ENCODE data around the gene SUCLG2. TPM values are rescaled to one million over a fixed set of nuclear protein-coding genes. Genes with fewer than 3 reads are reported as not detected.
A peak's percentile ranks its signal among the peaks of the same experiment; 100 is the strongest.

The SUCLG2 gene
- total RNA-seq, 1 experiment from 2014 or later, result 53.5 TPM

DNA sequence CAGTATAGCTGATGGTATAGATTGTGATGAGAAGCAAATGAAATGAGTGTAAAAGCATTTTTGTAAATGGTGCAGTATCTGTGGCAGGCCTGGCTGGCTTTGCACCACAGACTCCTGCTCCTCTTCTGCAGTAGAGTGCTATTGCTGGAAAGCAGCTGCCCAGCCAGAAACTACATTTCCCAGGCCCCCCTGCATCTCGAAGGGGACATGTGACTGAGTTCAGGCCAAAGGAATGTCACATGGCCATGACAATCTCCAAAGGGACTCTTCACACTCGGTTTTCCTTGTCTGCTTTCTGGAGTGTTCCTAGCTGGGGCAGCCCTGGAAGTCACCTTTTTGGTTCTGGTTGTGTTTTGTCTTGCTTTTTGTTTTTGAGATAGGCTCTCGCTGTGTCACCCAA, 277.1 kb downstream of the SUCLG2 start:
- no peaks in the 10 kb centered on the region for H3K4me1 Mint-ChIP-seq (ENCODE audit: low read depth, unreplicated experiment)
- no peaks in the 10 kb centered on the region for H3K27me3 Mint-ChIP-seq (ENCODE audit: insufficient read depth, unreplicated experiment)
- H3K27me3 ChIP-seq (replicated peaks; ENCODE audit: control insufficient read depth, insufficient read depth, low read length), result no peaks in the 10 kb centered on the region
- H3K36me3 ChIP-seq (ENCODE audit: control insufficient read depth, insufficient read depth, low read length), result no peaks in the 10 kb centered on the region; the same call in 1 of the 2 replicates
- no peaks in the 10 kb centered on the region for H3K4me1 ChIP-seq
- no peak overlapping the region for H3K4me3 ChIP-seq (ENCODE audit: low read depth, low read length)
- ChIA-PET POLR2A (no interaction called here), CTCF (no interaction called here)
- no peaks in the 10 kb centered on the region for H3K9me3 ChIP-seq
- TF ChIP-seq, protein P1, sequence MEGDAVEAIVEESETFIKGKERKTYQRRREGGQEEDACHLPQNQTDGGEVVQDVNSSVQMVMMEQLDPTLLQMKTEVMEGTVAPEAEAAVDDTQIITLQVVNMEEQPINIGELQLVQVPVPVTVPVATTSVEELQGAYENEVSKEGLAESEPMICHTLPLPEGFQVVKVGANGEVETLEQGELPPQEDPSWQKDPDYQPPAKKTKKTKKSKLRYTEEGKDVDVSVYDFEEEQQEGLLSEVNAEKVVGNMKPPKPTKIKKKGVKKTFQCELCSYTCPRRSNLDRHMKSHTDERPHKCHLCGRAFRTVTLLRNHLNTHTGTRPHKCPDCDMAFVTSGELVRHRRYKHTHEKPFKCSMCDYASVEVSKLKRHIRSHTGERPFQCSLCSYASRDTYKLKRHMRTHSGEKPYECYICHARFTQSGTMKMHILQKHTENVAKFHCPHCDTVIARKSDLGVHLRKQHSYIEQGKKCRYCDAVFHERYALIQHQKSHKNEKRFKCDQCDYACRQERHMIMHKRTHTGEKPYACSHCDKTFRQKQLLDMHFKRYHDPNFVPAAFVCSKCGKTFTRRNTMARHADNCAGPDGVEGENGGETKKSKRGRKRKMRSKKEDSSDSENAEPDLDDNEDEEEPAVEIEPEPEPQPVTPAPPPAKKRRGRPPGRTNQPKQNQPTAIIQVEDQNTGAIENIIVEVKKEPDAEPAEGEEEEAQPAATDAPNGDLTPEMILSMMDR (IDR thresholded peaks at IDR 0.05; ENCODE audit: insufficient read depth in 1 of 2, low read depth in 1 of 2, low read length in 1 of 2, severe bottlenecking in 1 of 2, unreplicated experiment in 1 of 2), result no peak
- intact Hi-C loops (cut with micrococcal nuclease; ENCODE audit: unreplicated experiment), result no loop called here
- peaks cover 8% of the 10 kb centered on the region for H3K36me3 Mint-ChIP-seq (ENCODE audit: insufficient read depth, unreplicated experiment)
- H3K27ac Mint-ChIP-seq (ENCODE audit: unreplicated experiment), result no peak overlapping the region
- no peak overlapping the region for H3K4me3 Mint-ChIP-seq (ENCODE audit: unreplicated experiment)
- no peaks in the 10 kb centered on the region for H3K9me3 Mint-ChIP-seq (ENCODE audit: unreplicated experiment)
- no TSS peak for BruUV-seq (replicated peaks)
- peak in 1 of 2 experiments; percentile 14 for DNase-seq

DNA sequence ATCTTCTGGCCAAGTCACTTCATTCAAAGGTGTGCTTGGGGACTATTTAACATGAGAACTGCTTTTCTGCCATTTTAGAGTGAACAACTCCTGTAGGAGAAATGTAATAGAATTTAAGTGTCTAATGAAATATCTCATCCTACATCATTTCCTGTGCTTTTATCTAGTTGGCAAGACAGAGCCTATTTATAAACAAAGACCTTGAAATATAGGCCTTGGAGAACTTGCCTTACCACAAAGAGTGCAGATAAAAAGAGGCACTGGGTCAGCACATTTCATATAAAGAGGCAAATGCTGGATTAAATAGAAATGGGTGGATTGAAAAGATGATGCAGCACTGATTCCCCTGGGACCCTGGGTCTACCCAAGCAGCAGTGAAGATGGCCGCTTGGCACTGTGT, 278.0 kb downstream of the SUCLG2 start:
- BruUV-seq (replicated peaks), result no TSS peak

DNA sequence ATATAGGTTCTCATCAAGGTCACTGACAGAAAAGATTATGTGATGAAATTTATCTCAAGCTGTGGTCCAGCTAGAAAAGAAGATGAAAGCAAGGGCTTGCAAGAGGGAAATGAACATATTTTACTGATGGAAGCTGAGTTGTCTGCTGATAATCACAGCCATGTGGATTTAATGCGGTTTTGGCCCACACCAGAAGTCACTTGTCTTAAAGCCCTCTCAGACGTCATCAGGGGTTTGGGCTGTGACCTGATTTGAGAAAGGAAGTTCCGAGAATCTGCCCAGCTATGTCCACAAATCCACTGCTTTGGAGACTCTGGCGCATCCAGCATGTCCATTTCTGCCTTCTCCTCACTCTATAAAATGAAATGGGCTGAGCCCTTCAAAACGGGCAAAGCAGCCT, 278.4 kb downstream of the SUCLG2 start:
- ChIA-PET POLR2A (no interaction called here), CTCF (no interaction called here)
- H3K36me3 Mint-ChIP-seq (ENCODE audit: insufficient read depth, unreplicated experiment), result peaks cover 8% of the 10 kb centered on the region
- no peak overlapping the region for H3K27ac Mint-ChIP-seq (ENCODE audit: unreplicated experiment)
- Histone ChIP-seq H3K4me3 (ENCODE audit: low read depth, low read length) (no peak overlapping the region), H3K4me1 (no peaks in the 10 kb centered on the region), H3K36me3 (ENCODE audit: control insufficient read depth, insufficient read depth, low read length) (no peaks in the 10 kb centered on the region; the same call in 1 of the 2 replicates), H3K27me3 (replicated peaks; ENCODE audit: control insufficient read depth, insufficient read depth, low read length) (no peaks in the 10 kb centered on the region), H3K9me3 (no peaks in the 10 kb centered on the region)
- no TSS peak for BruUV-seq (replicated peaks)
- H3K4me1 Mint-ChIP-seq (ENCODE audit: low read depth, unreplicated experiment), result no peaks in the 10 kb centered on the region
- H3K4me3 Mint-ChIP-seq (ENCODE audit: unreplicated experiment), result no peak overlapping the region
- TF ChIP-seq, protein P1 (IDR thresholded peaks at IDR 0.05; ENCODE audit: insufficient read depth in 1 of 2, low read depth in 1 of 2, low read length in 1 of 2, severe bottlenecking in 1 of 2, unreplicated experiment in 1 of 2), result no peak
- no peaks in the 10 kb centered on the region for H3K9me3 Mint-ChIP-seq (ENCODE audit: unreplicated experiment)
- H3K27me3 Mint-ChIP-seq (ENCODE audit: insufficient read depth, unreplicated experiment), result no peaks in the 10 kb centered on the region
- intact Hi-C loops (cut with micrococcal nuclease; ENCODE audit: unreplicated experiment), result no loop called here
- no peak for DNase-seq

More for the DNA sequence above, 278.0 kb downstream of the SUCLG2 start:
- Mint-ChIP-seq H3K4me1 (ENCODE audit: low read depth, unreplicated experiment) (no peaks in the 10 kb centered on the region), H3K4me3 (ENCODE audit: unreplicated experiment) (no peak overlapping the region), H3K27me3 (ENCODE audit: insufficient read depth, unreplicated experiment) (no peaks in the 10 kb centered on the region), H3K9me3 (ENCODE audit: unreplicated experiment) (no peaks in the 10 kb centered on the region), H3K36me3 (ENCODE audit: insufficient read depth, unreplicated experiment) (peaks cover 8% of the 10 kb centered on the region), H3K27ac (ENCODE audit: unreplicated experiment) (no peak overlapping the region)
- H3K36me3 ChIP-seq (ENCODE audit: control insufficient read depth, insufficient read depth, low read length), result no peaks in the 10 kb centered on the region; the same call in 1 of the 2 replicates
- no peaks in the 10 kb centered on the region for H3K4me1 ChIP-seq
- no peak for DNase-seq
- intact Hi-C loops (cut with micrococcal nuclease; ENCODE audit: unreplicated experiment), result no loop called here
- ChIA-PET CTCF (no interaction called here), POLR2A (no interaction called here)
- H3K4me3 ChIP-seq (ENCODE audit: low read depth, low read length), result no peak overlapping the region
- TF ChIP-seq, protein P1 (IDR thresholded peaks at IDR 0.05; ENCODE audit: insufficient read depth in 1 of 2, low read depth in 1 of 2, low read length in 1 of 2, severe bottlenecking in 1 of 2, unreplicated experiment in 1 of 2), result no peak
- no peaks in the 10 kb centered on the region for H3K9me3 ChIP-seq
- H3K27me3 ChIP-seq (replicated peaks; ENCODE audit: control insufficient read depth, insufficient read depth, low read length), result no peaks in the 10 kb centered on the region

Measured in Caco-2 (cell line).